ENCODE data around the gene ME3.

- no peak for TF ChIP-seq CTCF (IDR thresholded peaks at IDR 0.05)
- no peak for TF ChIP-seq POLR2A (IDR thresholded peaks at IDR 0.05)
Measured at GRCh38 chr11:86555866-86556265, 116.5 kb downstream of the ME3 start.

All from lower leg skin (tissue), 3 donors.